ENCODE measurements around the gene DNAJA2.

- TF ChIP-seq POLR2A (IDR thresholded peaks at IDR 0.05; ENCODE audit: low read depth, low read length) (no peak), POLR2AphosphoS5 (IDR thresholded peaks at IDR 0.05; ENCODE audit: low read depth, low read length) (no peak)
These were observed 3.1 kb upstream of the DNAJA2 start for GRCh38 chr16:46976550-46976949.

Measured in GM12892 (cell line).